Fibroblast of villous mesenchyme (primary cell): Measurements from ENCODE around the gene SBNO2. TPM values are rescaled to one million over a fixed set of nuclear protein-coding genes. Genes with fewer than 3 reads are reported as not detected.
A peak's percentile ranks its signal among the peaks of the same experiment; 100 is the strongest.

Source experiments
- DNase-seq: peaks from one replicate; pipeline ENCODE4 v3.0.0-alpha.2; 2010; ENCODE audit warnings: low read depth
- H3K4me3 ChIP-seq: 2 replicates; pipeline ENCODE4 v1.5.1; 2011; ENCODE audit warnings: low read depth, mild to moderate bottlenecking, low read length
- total RNA-seq: library from RNA; depleted of rRNA; stranded (reverse); fragments of >200 nt; gene quantifications from 2 replicates; pipeline ENCODE4 v1.2.3, GENCODE V29; 2012
- TF ChIP-seq, protein P1 (sequence below): IDR thresholded peaks from 2 replicates; pipeline ENCODE4 v1.5.1; 2012; ENCODE audit warnings: low read depth, mild to moderate bottlenecking, low read length; ENCODE audit not compliant: insufficient read depth

The SBNO2 gene, protein sequence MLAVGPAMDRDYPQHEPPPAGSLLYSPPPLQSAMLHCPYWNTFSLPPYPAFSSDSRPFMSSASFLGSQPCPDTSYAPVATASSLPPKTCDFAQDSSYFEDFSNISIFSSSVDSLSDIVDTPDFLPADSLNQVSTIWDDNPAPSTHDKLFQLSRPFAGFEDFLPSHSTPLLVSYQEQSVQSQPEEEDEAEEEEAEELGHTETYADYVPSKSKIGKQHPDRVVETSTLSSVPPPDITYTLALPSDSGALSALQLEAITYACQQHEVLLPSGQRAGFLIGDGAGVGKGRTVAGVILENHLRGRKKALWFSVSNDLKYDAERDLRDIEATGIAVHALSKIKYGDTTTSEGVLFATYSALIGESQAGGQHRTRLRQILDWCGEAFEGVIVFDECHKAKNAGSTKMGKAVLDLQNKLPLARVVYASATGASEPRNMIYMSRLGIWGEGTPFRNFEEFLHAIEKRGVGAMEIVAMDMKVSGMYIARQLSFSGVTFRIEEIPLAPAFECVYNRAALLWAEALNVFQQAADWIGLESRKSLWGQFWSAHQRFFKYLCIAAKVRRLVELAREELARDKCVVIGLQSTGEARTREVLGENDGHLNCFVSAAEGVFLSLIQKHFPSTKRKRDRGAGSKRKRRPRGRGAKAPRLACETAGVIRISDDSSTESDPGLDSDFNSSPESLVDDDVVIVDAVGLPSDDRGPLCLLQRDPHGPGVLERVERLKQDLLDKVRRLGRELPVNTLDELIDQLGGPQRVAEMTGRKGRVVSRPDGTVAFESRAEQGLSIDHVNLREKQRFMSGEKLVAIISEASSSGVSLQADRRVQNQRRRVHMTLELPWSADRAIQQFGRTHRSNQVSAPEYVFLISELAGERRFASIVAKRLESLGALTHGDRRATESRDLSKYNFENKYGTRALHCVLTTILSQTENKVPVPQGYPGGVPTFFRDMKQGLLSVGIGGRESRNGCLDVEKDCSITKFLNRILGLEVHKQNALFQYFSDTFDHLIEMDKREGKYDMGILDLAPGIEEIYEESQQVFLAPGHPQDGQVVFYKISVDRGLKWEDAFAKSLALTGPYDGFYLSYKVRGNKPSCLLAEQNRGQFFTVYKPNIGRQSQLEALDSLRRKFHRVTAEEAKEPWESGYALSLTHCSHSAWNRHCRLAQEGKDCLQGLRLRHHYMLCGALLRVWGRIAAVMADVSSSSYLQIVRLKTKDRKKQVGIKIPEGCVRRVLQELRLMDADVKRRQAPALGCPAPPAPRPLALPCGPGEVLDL (N-terminal part only)
- total RNA-seq: 69.5 and 69.9 TPM in 2 replicates

- peak; percentile 88 for DNase-seq
- peak within 1 kb of the TSS; percentile 89 for H3K4me3 ChIP-seq
- TF ChIP-seq, protein P1, sequence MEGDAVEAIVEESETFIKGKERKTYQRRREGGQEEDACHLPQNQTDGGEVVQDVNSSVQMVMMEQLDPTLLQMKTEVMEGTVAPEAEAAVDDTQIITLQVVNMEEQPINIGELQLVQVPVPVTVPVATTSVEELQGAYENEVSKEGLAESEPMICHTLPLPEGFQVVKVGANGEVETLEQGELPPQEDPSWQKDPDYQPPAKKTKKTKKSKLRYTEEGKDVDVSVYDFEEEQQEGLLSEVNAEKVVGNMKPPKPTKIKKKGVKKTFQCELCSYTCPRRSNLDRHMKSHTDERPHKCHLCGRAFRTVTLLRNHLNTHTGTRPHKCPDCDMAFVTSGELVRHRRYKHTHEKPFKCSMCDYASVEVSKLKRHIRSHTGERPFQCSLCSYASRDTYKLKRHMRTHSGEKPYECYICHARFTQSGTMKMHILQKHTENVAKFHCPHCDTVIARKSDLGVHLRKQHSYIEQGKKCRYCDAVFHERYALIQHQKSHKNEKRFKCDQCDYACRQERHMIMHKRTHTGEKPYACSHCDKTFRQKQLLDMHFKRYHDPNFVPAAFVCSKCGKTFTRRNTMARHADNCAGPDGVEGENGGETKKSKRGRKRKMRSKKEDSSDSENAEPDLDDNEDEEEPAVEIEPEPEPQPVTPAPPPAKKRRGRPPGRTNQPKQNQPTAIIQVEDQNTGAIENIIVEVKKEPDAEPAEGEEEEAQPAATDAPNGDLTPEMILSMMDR: no peak
Measured at GRCh38 chr19:1173845-1174809, at the start of gene SBNO2. Gene SBNO2 (minus strand): TSS chr19:1174268. CDS start chr19:1154276, 19,992 bp downstream.

GRCh38 chr19:1223018-1223855, 49.2 kb upstream of the SBNO2 start:
- DNase-seq: peak; percentile 49
- no peak overlapping the region for H3K4me3 ChIP-seq
- TF ChIP-seq, protein P1: peak; percentile 53

DNA sequence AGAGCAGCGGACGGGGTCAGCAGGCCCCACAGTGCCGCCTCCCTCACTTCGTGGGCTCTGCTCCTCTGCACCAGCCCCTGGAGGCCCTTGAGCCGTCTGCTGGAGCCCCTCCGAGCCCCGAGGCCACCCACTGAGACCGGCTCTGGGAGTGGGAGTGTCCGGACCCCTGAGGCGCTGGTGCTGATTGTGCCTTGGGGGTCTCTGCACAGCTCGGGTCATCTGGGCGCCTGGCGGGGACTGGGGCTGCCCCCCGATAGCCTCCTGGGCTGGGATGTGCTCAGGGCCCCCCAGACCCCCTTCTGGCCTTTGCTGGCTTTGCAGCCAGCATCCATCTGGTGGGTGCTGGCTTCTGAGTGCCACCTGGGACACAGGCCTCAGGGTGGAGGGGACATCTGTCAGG, 48.3 kb upstream of the SBNO2 start:
- no peak overlapping the region for H3K4me3 ChIP-seq
- TF ChIP-seq, protein P1: no peak
- no peak for DNase-seq

DNA sequence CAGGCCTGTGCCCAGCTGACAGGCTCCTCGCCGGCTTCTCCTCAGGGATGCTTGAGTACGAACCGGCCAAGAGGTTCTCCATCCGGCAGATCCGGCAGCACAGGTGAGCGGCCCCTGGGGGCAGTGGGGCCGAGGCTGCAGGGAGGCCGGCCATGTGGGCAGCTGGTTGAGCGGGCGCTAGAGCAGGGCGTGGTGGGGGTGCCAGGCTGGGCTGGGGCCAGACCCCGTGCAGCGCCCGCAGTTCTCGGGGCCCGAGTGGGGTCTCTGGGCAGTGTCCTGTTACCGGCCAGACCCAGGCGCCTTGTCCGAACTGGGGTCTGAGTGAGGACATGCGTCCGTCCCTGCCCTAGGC, 47.8 kb upstream of the SBNO2 start:
- TF ChIP-seq, protein P1: no peak
- H3K4me3 ChIP-seq: no peak overlapping the region
- DNase-seq: no peak

DNA sequence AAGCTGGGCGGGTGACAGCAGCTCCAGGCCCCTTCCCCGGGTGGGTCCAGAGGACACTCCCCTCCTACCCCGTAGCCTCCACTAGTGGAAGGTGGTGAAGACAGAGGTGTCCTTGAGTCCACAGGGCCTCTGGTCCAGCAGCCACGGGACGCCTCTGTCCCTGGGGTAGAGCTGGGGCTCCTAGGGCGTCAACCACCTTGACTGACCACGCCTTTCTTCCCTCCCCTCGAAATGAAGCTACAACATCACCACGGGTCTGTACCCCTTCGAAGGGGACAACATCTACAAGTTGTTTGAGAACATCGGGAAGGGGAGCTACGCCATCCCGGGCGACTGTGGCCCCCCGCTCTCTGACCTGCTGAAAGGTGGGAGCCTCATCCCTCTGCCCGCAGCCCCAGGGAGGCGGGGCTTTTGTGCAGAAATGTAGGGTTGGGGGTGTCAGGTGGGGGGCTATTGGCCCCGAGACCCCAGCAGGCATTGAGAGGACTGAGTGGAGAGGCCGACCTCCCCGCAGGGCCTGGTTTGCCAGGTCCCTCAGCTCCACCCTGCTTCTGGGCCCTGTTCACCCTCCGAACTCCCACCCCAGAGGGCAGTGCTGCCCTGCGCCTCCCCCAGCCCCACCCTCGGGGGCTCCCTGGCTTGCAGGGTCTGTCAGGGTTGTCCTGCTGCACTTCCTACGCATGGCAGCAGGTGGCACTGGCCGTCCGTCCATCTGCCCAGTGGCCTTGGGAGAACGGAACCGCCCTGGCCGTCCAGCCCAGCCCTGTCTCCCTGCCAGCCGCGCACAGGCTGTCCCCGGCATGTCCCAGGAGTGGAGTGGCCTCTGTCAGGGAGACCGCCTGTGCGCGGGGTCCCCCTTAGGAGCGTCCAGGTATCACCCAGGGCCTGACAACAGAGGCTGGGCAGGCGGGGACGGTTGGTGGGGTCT, 47.2 kb upstream of the SBNO2 start:
- H3K4me3 ChIP-seq: no peak overlapping the region
- TF ChIP-seq, protein P1: peak; percentile 68
- DNase-seq: peak; percentile 61
